Measurements from ENCODE around the gene CISTR. TPM values are rescaled to one million over a fixed set of nuclear protein-coding genes. Genes with fewer than 3 reads are reported as not detected.

Gene CISTR
- total RNA-seq, 1 experiment from 2014 or later = not detected

DNA sequence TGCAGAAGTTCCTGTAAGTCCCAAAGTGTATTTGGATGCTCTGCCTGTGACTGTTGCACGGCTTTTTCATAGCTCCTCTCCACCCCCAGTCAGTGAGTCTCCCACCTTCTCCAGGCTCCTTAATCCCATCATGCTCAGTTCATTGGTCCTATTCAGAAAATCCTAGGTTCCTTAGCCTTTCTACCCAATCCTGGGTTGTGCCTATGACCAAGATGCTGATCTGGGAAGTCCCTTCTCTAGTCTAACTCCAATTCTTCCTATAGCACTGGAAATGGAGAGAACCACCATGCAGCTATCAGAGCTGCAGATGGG is 7.7 kb downstream of the CISTR start:
- POLR2A ChIA-PET = interaction anchor here (0.8 to 2.1 kb wide), 5 partner anchors 11 to 42 kb away, joined by 3 to 11 read pairs (median 5); partner anchors contain the start of gene CALCOCO1
- BruUV-seq (replicated peaks) = no TSS peak
- intact Hi-C loops (cut with micrococcal nuclease) = no loop called here
- no peaks in the 10 kb centered on the region for H3K9me3 Mint-ChIP-seq (ENCODE audit: unreplicated experiment)
- peaks cover 3% of the 10 kb centered on the region for H3K4me1 Mint-ChIP-seq (ENCODE audit: insufficient read depth, unreplicated experiment)
- no peaks in the 10 kb centered on the region for H3K36me3 Mint-ChIP-seq (ENCODE audit: insufficient read depth, unreplicated experiment)
- H3K27me3 Mint-ChIP-seq (ENCODE audit: insufficient read depth, unreplicated experiment) = peaks cover 6% of the 10 kb centered on the region
- no peak overlapping the region for H3K4me3 Mint-ChIP-seq (ENCODE audit: unreplicated experiment)
- TF ChIP-seq, protein P1, sequence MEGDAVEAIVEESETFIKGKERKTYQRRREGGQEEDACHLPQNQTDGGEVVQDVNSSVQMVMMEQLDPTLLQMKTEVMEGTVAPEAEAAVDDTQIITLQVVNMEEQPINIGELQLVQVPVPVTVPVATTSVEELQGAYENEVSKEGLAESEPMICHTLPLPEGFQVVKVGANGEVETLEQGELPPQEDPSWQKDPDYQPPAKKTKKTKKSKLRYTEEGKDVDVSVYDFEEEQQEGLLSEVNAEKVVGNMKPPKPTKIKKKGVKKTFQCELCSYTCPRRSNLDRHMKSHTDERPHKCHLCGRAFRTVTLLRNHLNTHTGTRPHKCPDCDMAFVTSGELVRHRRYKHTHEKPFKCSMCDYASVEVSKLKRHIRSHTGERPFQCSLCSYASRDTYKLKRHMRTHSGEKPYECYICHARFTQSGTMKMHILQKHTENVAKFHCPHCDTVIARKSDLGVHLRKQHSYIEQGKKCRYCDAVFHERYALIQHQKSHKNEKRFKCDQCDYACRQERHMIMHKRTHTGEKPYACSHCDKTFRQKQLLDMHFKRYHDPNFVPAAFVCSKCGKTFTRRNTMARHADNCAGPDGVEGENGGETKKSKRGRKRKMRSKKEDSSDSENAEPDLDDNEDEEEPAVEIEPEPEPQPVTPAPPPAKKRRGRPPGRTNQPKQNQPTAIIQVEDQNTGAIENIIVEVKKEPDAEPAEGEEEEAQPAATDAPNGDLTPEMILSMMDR (IDR thresholded peaks at IDR 0.05; ENCODE audit: unreplicated experiment) = no peak
- no peak overlapping the region for H3K27ac Mint-ChIP-seq (ENCODE audit: low read depth, unreplicated experiment)
- CTCF ChIA-PET = interaction anchor here (0.5 to 10.0 kb wide), 45 partner anchors 11 to 799 kb away, joined by 3 to 411 read pairs (median 4); partner anchors contain the start of genes CALCOCO1, CISTR, HOXC10 and HOXC13
- no peak for DNase-seq (ENCODE audit: unreplicated experiment)

DNA sequence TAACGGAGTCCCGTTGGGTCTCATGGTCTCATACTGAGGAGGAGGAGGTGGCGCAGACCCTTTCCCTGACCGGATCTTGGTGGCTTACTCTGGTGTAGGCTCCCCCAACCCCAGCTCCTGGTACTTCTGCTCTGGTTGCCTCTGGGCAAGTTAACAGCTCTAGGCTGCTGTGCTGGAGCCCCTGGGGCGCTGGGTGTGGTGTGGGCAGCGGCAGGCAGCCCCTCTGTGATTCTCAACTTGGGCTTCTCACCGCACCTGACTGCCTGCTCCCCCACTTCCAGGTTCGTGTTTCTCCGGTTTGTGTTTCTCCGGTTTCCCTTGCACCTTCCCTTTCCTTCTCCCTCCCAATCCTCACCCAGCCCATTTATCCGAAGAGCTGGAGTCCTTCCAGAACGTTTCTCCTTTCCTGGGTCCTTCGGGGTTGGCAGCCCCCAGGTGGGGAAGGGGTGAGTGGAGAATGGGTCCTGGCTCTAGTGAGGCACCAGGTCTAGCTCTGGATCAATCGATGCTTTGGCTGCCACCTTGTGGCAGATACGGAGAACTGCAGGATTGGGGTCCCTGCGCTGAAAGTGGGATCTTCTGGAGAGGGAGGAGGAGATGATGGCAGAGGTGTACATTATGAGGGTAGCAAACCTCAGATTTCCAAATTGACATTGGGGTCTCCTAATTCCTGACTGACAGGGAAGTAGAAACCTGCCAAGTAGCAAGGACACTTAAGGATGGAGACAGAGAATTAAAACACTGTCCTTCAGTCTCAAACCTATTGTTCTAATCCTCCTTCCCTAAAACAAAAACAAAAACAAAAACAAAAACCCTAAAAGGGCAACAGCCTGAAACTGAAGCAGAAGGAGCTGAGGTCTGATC is 8.3 kb downstream of the CISTR start:
- BruUV-seq (replicated peaks) = no TSS peak
- Mint-ChIP-seq H3K36me3 (ENCODE audit: insufficient read depth, unreplicated experiment) (no peaks in the 10 kb centered on the region), H3K27me3 (ENCODE audit: insufficient read depth, unreplicated experiment) (peaks cover 12% of the 10 kb centered on the region), H3K4me1 (ENCODE audit: insufficient read depth, unreplicated experiment) (peaks cover 6% of the 10 kb centered on the region), H3K9me3 (ENCODE audit: unreplicated experiment) (no peaks in the 10 kb centered on the region), H3K4me3 (ENCODE audit: unreplicated experiment) (no peak overlapping the region), H3K27ac (ENCODE audit: low read depth, unreplicated experiment) (no peak overlapping the region)
- peak; percentile 75 for DNase-seq (ENCODE audit: unreplicated experiment)
- TF ChIP-seq, protein P1 (IDR thresholded peaks at IDR 0.05; ENCODE audit: unreplicated experiment) = peak; percentile 82
- ChIA-PET CTCF (interaction anchor here (0.5 to 10.0 kb wide), 55 partner anchors 12 to 798 kb away, joined by 3 to 411 read pairs (median 4); partner anchors contain the start of genes CALCOCO1, CISTR, HOXC10 and HOXC9), POLR2A (interaction anchor here (0.6 to 2.1 kb wide), 7 partner anchors 16 to 412 kb away, joined by 3 to 11 read pairs (median 4); partner anchors contain the start of gene CALCOCO1)
- intact Hi-C loops (cut with micrococcal nuclease) = loop anchor here (1.0 kb wide), 1 partner anchor 41 kb away; no protein-coding TSS in a partner anchor

DNA sequence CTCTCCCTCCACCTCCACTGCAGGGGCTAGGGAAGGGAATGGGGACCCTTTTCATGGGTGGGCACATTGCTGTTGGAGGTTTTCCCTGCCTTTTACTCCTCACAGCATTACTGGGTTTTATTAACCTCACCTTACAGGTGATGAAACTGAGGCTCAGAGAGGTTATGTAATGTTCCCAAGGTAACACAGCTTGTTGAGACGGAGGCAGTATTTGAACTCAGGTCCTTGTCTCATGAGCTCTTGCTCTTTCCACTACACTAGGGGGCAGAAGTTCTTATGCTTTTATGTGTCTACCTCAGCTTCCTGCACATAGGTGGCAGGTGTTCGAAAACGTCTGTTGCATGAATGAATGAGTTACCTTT is 11.7 kb downstream of the CISTR start:
- CTCF ChIA-PET = interaction anchor here (0.7 to 10.0 kb wide), 3 partner anchors 10 to 38 kb away, joined by 3 to 411 read pairs (median 3); partner anchors contain the start of gene CALCOCO1
- DNase-seq (ENCODE audit: unreplicated experiment) = no peak
- POLR2A ChIA-PET = interaction anchor here (1.3 kb wide), 1 partner anchor 9 kb away, joined by 3 read pairs; no protein-coding TSS in a partner anchor
- intact Hi-C loops (cut with micrococcal nuclease) = no loop called here
- no peaks in the 10 kb centered on the region for H3K9me3 Mint-ChIP-seq (ENCODE audit: unreplicated experiment)
- no TSS peak for BruUV-seq (replicated peaks)
- TF ChIP-seq, protein P1 (IDR thresholded peaks at IDR 0.05; ENCODE audit: unreplicated experiment) = no peak
- H3K4me1 Mint-ChIP-seq (ENCODE audit: insufficient read depth, unreplicated experiment) = peaks cover 10% of the 10 kb centered on the region
- H3K4me3 Mint-ChIP-seq (ENCODE audit: unreplicated experiment) = no peak overlapping the region
- no peaks in the 10 kb centered on the region for H3K36me3 Mint-ChIP-seq (ENCODE audit: insufficient read depth, unreplicated experiment)
- H3K27me3 Mint-ChIP-seq (ENCODE audit: insufficient read depth, unreplicated experiment) = peaks cover 14% of the 10 kb centered on the region
- H3K27ac Mint-ChIP-seq (ENCODE audit: low read depth, unreplicated experiment) = no peak overlapping the region

Measured in MCF 10A (cell line).